HEK293T (cell line): ENCODE measurements around the gene KIF7.

ENCODE experiments used
- CTCF ChIA-PET: fragments of 350-600 bp; formaldehyde crosslinking; extraction: SDS; loops from one replicate; lab custom pipeline; 2021; ENCODE audit warnings: antibody characterized with exemption, inconsistent platforms; lab: Yijun Ruan, JAX
- POLR2A ChIA-PET: fragments of 350-600 bp; formaldehyde crosslinking; extraction: SDS; loops from one replicate; lab custom pipeline; 2020; ENCODE audit warnings: antibody characterized with exemption, inconsistent platforms; lab: Yijun Ruan, JAX
- DNase-seq: peaks from one replicate; pipeline ENCODE4 v3.0.0; 2012; ENCODE audit warnings: mixed read lengths; ENCODE audit errors: extremely low spot score
- ARNT ChIP-seq: fragments of 450-650 bp; IDR thresholded peaks from 2 replicates; pipeline ENCODE4 v1.6.1; 2017; ENCODE audit warnings: mild to moderate bottlenecking
- BHLHE40 ChIP-seq: fragments of 450-650 bp; IDR thresholded peaks from 2 replicates; pipeline ENCODE4 v1.6.1; 2016; ENCODE audit warnings: mild to moderate bottlenecking, moderate library complexity, borderline replicate concordance
- CTBP1 ChIP-seq: fragments of 450-650 bp; IDR thresholded peaks from 2 replicates; pipeline ENCODE4 v1.6.1; 2016; ENCODE audit warnings: borderline replicate concordance
- ELF4 ChIP-seq: fragments of 450-650 bp; IDR thresholded peaks from 2 replicates; pipeline ENCODE4 v1.6.1; 2017; ENCODE audit warnings: antibody characterized with exemption
- FOXA1 ChIP-seq: fragments of 450-650 bp; IDR thresholded peaks from 2 replicates; pipeline ENCODE4 v1.6.1; 2016; ENCODE audit warnings: mild to moderate bottlenecking
- FOXK2 ChIP-seq: fragments of 450-650 bp; IDR thresholded peaks from 2 replicates; pipeline ENCODE4 v1.6.1; 2016; ENCODE audit warnings: mild to moderate bottlenecking
- FOXM1 ChIP-seq: fragments of 450-650 bp; IDR thresholded peaks from 2 replicates; pipeline ENCODE4 v1.6.1; 2017; ENCODE audit warnings: mild to moderate bottlenecking, borderline replicate concordance
- HDGF ChIP-seq: fragments of 450-650 bp; IDR thresholded peaks from 2 replicates; pipeline ENCODE4 v1.6.1; 2017; ENCODE audit warnings: antibody characterized with exemption, borderline replicate concordance
- L3MBTL2 ChIP-seq: fragments of 450-650 bp; conservative IDR thresholded peaks from 2 replicates; pipeline ENCODE4 v1.6.1; 2016; ENCODE audit warnings: mild to moderate bottlenecking
- LEF1 ChIP-seq: fragments of 450-650 bp; IDR thresholded peaks from 2 replicates; pipeline ENCODE4 v1.6.1; 2017; ENCODE audit warnings: mild to moderate bottlenecking, borderline replicate concordance
- NFRKB ChIP-seq: fragments of 450-650 bp; IDR thresholded peaks from 2 replicates; pipeline ENCODE4 v1.6.1; 2016; ENCODE audit warnings: mild to moderate bottlenecking, moderate library complexity
- SP1 ChIP-seq: fragments of 450-650 bp; IDR thresholded peaks from 2 replicates; pipeline ENCODE4 v1.6.1; 2017
- SUZ12 ChIP-seq: fragments of 450-650 bp; IDR thresholded peaks from 2 replicates; pipeline ENCODE4 v1.6.1; 2016; ENCODE audit warnings: mild to moderate bottlenecking
- TARDBP ChIP-seq: fragments of 450-650 bp; IDR thresholded peaks from 2 replicates; pipeline ENCODE4 v1.6.1; 2016
- ZNF384 ChIP-seq: fragments of 450-650 bp; IDR thresholded peaks from 2 replicates; pipeline ENCODE4 v1.6.1; 2016
- TF ChIP-seq, protein P1 (sequence below): fragments of 450-650 bp; IDR thresholded peaks from 2 replicates; pipeline ENCODE4 v1.6.1; 2016

KIF7 gene

DNA sequence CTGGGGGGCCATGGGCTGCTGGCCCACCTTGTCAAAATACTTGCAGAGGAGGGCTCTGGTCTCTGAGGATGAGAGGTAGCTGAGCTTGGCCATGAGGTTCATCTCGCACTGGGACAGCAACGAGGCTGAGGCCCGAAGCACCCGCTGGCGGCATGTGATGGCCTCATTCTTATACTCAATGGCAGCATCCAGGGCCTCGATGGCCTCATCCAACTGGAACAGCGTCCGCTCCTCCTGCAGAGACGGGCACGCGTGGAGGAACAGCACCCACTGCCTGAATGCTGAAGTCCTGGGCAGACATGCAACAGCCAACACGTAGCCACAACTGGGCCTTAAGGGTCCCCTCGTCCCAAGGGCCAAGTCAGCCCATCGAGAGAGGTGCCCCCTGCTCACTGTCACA is 25.0 kb downstream of the KIF7 start:
- no peak for TF ChIP-seq HDGF
- no peak for TF ChIP-seq NFRKB
- TF ChIP-seq ARNT: no peak
- no peak for TF ChIP-seq ZNF384
- TF ChIP-seq FOXA1: no peak
- TF ChIP-seq LEF1: no peak
- TF ChIP-seq FOXK2: no peak
- no peak for TF ChIP-seq SP1
- TF ChIP-seq FOXM1: no peak
- TF ChIP-seq SUZ12: no peak
- TF ChIP-seq TARDBP: no peak
- TF ChIP-seq, protein P1, sequence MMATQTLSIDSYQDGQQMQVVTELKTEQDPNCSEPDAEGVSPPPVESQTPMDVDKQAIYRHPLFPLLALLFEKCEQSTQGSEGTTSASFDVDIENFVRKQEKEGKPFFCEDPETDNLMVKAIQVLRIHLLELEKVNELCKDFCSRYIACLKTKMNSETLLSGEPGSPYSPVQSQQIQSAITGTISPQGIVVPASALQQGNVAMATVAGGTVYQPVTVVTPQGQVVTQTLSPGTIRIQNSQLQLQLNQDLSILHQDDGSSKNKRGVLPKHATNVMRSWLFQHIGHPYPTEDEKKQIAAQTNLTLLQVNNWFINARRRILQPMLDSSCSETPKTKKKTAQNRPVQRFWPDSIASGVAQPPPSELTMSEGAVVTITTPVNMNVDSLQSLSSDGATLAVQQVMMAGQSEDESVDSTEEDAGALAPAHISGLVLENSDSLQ: no peak
- TF ChIP-seq ELF4: no peak
- no peak for TF ChIP-seq CTBP1
- TF ChIP-seq BHLHE40: no peak
- TF ChIP-seq L3MBTL2: no peak
- no peak for DNase-seq
- CTCF ChIA-PET: interaction anchor here (1.4 kb wide), 1 partner anchor 272 kb away, joined by 3 read pairs; no protein-coding TSS in a partner anchor
- POLR2A ChIA-PET: interaction anchor here (1.2 kb wide), 1 partner anchor 55 kb away, joined by 4 read pairs; the partner anchor contains the start of gene TICRR

DNA sequence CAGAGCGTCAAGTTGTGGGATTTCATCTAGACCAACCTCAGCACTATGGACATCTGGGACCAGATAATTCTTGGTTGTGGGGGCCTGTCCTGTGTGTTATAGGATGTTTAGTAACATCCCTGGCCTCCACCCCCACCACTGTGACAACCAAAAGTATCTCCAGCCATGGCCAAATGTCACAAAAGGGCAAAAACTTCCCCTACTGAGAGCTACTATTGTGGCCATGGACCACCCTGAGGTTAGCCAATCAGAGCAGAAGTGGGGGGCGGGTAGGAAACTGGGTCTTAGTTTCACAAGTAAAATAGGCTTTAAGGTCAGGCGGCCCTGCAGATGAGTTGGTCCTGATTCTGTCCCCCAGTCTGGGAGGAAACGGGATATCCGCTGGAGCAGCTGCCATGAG is 25.4 kb downstream of the KIF7 start:
- DNase-seq: no peak
- POLR2A ChIA-PET: interaction anchor here (1.2 kb wide), 1 partner anchor 55 kb away, joined by 4 read pairs; the partner anchor contains the start of gene TICRR
- CTCF ChIA-PET: interaction anchor here (1.4 kb wide), 1 partner anchor 271 kb away, joined by 3 read pairs; no protein-coding TSS in a partner anchor
- TF ChIP-seq ZNF384 (no peak), ARNT (no peak), L3MBTL2 (no peak), TARDBP (no peak)

DNA sequence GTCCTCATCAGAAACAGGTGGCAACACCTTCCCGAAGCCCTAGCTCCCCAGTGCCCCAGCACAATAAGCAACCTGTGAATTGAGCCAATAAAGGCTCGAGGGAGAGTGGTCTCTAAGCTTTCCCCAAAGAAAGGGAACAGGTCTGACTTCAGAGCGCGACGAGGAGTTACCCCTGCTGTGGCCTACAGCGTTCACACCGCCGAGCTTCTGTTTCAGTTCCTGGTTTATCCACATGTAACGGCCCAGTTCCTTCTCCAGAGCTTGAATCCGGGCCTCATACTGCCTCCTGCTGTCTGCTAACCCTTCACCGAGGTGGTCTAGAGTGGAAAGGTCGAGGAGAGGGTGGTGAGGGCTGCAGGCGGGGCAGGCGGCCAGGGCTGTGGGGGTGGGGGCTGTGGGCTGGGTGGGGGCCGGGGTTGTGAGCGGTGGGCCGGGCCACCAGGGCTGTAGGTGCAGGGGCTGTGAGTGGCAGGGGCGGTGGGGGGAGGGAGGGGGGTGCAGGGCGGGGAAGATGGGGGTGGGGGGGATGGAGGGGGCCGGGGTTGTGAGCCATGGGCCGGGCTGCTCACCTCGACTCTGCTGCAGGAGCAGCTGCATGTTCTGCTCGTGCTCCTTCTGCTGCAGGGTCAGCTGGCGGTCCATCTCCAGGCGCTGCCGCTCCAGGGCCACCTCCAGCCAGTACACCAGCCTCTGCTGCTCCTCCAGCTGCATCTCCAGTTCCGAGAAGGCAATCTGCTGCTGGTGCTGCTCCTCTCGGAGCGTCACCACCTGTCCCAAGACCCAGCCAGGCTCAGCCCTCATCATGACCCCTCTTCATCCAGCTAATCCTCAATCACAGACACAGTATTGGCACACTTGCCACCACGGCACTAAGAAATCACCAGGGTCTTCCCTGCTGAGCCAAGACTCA is 26.2 kb downstream of the KIF7 start:
- TF ChIP-seq CTBP1 (no peak), ELF4 (no peak), HDGF (no peak), SUZ12 (no peak), FOXK2 (no peak), NFRKB (no peak), ZNF384 (no peak), FOXA1 (no peak)
- TF ChIP-seq, protein P1: no peak
- POLR2A ChIA-PET: interaction anchor here (1.0 to 1.2 kb wide), 2 partner anchors 54 kb away, joined by 4 to 6 read pairs; partner anchors contain the start of gene TICRR
- CTCF ChIA-PET: no interaction called here
- DNase-seq: peak; percentile 10

DNA sequence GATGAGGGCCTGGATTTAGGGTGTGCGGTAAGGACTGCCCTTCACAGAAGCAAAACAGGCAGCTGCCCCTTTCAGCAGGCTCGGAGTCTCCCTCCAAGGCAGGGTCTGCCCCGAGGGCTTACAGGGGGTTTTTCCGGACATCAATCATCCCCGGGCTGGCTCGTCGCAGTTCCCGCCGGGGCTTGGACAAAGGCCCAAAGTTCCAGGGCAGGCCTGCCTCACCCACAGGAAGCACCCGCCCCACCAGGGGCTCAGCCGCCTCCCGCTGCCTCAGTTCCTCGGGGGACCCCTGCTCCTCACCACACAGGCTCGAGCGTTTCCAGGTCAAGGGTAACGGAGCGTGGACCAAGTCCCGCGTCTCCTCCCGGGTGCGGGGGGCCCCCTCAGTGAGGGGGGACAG is 27.0 kb downstream of the KIF7 start:
- POLR2A ChIA-PET: interaction anchor here (1.0 kb wide), 1 partner anchor 53 kb away, joined by 6 read pairs; the partner anchor contains the start of gene TICRR

DNA sequence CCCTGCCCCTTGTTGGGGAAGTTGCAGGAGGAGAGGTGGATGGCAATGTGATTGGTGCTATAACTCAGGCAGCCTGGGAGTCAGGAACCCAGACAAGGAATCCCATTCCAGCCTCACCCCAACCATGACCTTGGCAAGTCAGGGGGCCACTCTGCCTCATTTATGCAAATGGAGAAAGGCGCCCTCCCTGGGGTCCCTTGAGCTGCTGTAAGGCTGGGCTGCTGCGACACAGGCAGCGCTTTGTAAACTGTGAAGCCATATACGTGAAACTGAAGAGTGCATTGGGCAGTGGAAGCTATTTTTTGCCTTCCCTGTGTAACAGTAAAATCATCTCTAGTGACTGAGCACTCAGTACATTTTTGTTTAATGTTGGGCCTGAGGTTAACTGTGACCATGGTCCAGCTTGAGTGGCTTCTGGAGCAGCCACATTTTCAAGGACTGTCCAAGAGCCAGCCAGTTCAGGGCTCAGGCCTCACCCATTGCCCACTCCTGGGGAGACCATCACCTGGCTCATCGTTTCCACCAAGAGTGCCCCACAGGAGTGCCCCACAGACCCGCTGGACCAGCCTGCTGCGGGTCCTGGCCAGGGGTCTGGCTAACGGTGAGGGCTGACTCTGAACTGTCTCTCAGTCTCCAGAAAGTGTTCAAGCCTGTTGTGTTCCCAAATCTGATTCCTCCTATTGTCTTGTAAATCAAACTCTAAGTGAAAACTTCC is 27.9 kb downstream of the KIF7 start:
- DNase-seq: peak; percentile 11
- TF ChIP-seq FOXK2: no peak
- no peak for TF ChIP-seq FOXA1
- TF ChIP-seq ZNF384: no peak
- TF ChIP-seq HDGF: no peak
- TF ChIP-seq ELF4: no peak
- TF ChIP-seq NFRKB: no peak
- TF ChIP-seq SP1: no peak
- TF ChIP-seq LEF1: no peak
- TF ChIP-seq BHLHE40: no peak
- TF ChIP-seq TARDBP: no peak
- no peak for TF ChIP-seq ARNT
- TF ChIP-seq, protein P1: no peak
- no peak for TF ChIP-seq SUZ12
- TF ChIP-seq L3MBTL2: no peak
- no peak for TF ChIP-seq CTBP1
- no peak for TF ChIP-seq FOXM1
- POLR2A ChIA-PET: no interaction called here
- CTCF ChIA-PET: no interaction called here

More for the DNA sequence above, 27.0 kb downstream of the KIF7 start:
- CTCF ChIA-PET: no interaction called here
- peak; percentile 12 for DNase-seq
- TF ChIP-seq SP1: no peak
- TF ChIP-seq ELF4: no peak
- no peak for TF ChIP-seq LEF1
- no peak for TF ChIP-seq FOXK2
- TF ChIP-seq TARDBP: no peak
- TF ChIP-seq, protein P1: no peak
- TF ChIP-seq SUZ12: no peak
- TF ChIP-seq L3MBTL2: no peak
- TF ChIP-seq BHLHE40: no peak
- TF ChIP-seq ZNF384: no peak
- no peak for TF ChIP-seq CTBP1
- no peak for TF ChIP-seq HDGF
- TF ChIP-seq FOXA1: no peak
- TF ChIP-seq ARNT: no peak
- no peak for TF ChIP-seq FOXM1
- no peak for TF ChIP-seq NFRKB
